GM12892 (cell line): ENCODE measurements around the gene IMP3.

Source experiments
- POLR2A ChIP-seq: IDR thresholded peaks from 2 replicates; pipeline ENCODE4 v1.6.1; 2011; ENCODE audit warnings: low read depth, low read length, control low read depth
- POLR2AphosphoS5 ChIP-seq: IDR thresholded peaks from 2 replicates; pipeline ENCODE4 v1.6.1; 2011; ENCODE audit warnings: low read depth, low read length, control low read depth
- TAF1 ChIP-seq: IDR thresholded peaks from 2 replicates; pipeline ENCODE4 v1.6.1; 2011; ENCODE audit warnings: low read depth, mild to moderate bottlenecking, control low read depth, low read length, borderline replicate concordance

GRCh38 chr15:75685195-75685594, 45.2 kb upstream of the IMP3 start:
- TF ChIP-seq POLR2AphosphoS5 (no peak), TAF1 (no peak), POLR2A (no peak)
